ENCODE measurements around the gene CLDN6. TPM values are rescaled to one million over a fixed set of nuclear protein-coding genes. Genes with fewer than 3 reads are reported as not detected.

The CLDN6 gene
- total RNA-seq, 1 donor = under 0.01 TPM

DNA sequence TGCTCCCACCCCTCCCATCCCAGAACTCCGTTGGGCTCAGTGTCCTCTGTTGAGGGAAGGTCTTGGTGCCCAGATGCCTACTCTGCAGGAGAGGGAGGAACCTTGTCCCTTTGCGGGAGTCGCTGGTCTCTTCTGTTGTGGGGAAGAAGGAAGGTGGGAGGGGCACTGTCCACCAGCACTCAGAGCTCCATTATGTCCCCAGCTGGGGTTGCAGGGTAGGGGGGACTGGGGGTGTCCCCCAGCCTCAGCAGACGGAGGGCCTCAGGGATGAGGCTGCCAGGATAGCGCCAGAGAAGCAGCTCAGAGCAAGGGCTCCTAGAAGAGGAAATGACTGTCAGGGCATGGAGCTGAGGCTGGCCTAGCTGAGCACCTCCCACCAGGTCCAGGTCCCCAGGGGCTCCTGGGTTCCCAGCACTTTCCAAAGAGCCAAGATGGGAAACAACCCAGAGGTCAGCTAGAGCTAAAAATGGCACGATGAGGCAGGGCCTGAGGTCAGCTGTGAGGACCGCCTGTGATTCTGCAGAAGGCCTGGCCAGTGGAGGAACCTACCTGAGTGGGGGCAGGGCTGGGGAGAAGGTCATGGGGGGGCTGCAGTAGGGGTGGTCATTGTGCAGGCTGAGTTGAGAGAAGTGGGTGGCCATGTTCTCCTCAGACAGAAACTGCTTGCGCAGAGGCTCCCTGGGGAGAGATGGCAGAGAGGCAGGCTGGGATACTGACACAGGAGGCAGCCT lies 4.9 kb upstream of the CLDN6 start:
- peaks cover 24% of the 10 kb centered on the region for H3K36me3 ChIP-seq (ENCODE audit: insufficient read depth, low read length)
- peak overlapping the region; percentile 94 for H3K4me3 ChIP-seq (ENCODE audit: insufficient read depth, low read length)
- H3K9me3 ChIP-seq (ENCODE audit: low read depth, low read length) = no peaks in the 10 kb centered on the region
- TF ChIP-seq CTCF (IDR thresholded peaks at IDR 0.05; ENCODE audit: extremely low read depth, low read depth, low read length) = no peak
- no peaks in the 10 kb centered on the region for H3K79me2 ChIP-seq (ENCODE audit: insufficient read depth, low read length)
- H4K20me1 ChIP-seq (ENCODE audit: insufficient read depth, low read length) = peaks cover 33% of the 10 kb centered on the region
- peak overlapping the region; percentile 96 for H3K4me2 ChIP-seq (ENCODE audit: insufficient read depth, low read length)
- H3K27ac ChIP-seq (ENCODE audit: low read depth, low read length) = peak overlapping the region; percentile 98
- DNase-seq (ENCODE audit: insufficient read length, low spot score, missing footprints) = peak; percentile 92
- H2AFZ ChIP-seq (ENCODE audit: low read length) = no peak overlapping the region
- H3K4me1 ChIP-seq (ENCODE audit: insufficient read depth, low read length) = peaks cover 20% of the 10 kb centered on the region
- peaks cover 5% of the 10 kb centered on the region for H3K27me3 ChIP-seq (ENCODE audit: insufficient read depth, low read length)

- no peak for TF ChIP-seq CTCF (IDR thresholded peaks at IDR 0.05; ENCODE audit: extremely low read depth, low read depth, low read length)
- H4K20me1 ChIP-seq (ENCODE audit: insufficient read depth, low read length) = peaks cover 32% of the 10 kb centered on the region
- H3K27ac ChIP-seq (ENCODE audit: low read depth, low read length) = peak overlapping the region; percentile 98
- peak overlapping the region; percentile 94 for H3K4me3 ChIP-seq (ENCODE audit: insufficient read depth, low read length)
- H3K9me3 ChIP-seq (ENCODE audit: low read depth, low read length) = no peaks in the 10 kb centered on the region
- peaks cover 5% of the 10 kb centered on the region for H3K27me3 ChIP-seq (ENCODE audit: insufficient read depth, low read length)
- H3K79me2 ChIP-seq (ENCODE audit: insufficient read depth, low read length) = no peaks in the 10 kb centered on the region
- peak; percentile 98 for DNase-seq (ENCODE audit: insufficient read length, low spot score, missing footprints)
- peaks cover 20% of the 10 kb centered on the region for H3K4me1 ChIP-seq (ENCODE audit: insufficient read depth, low read length)
- H3K4me2 ChIP-seq (ENCODE audit: insufficient read depth, low read length) = peak overlapping the region; percentile 96
- peaks cover 24% of the 10 kb centered on the region for H3K36me3 ChIP-seq (ENCODE audit: insufficient read depth, low read length)
- H2AFZ ChIP-seq (ENCODE audit: low read length) = no peak overlapping the region
Observed at GRCh38 chr16:3022208-3022683, 4.3 kb upstream of the CLDN6 start.

DNA sequence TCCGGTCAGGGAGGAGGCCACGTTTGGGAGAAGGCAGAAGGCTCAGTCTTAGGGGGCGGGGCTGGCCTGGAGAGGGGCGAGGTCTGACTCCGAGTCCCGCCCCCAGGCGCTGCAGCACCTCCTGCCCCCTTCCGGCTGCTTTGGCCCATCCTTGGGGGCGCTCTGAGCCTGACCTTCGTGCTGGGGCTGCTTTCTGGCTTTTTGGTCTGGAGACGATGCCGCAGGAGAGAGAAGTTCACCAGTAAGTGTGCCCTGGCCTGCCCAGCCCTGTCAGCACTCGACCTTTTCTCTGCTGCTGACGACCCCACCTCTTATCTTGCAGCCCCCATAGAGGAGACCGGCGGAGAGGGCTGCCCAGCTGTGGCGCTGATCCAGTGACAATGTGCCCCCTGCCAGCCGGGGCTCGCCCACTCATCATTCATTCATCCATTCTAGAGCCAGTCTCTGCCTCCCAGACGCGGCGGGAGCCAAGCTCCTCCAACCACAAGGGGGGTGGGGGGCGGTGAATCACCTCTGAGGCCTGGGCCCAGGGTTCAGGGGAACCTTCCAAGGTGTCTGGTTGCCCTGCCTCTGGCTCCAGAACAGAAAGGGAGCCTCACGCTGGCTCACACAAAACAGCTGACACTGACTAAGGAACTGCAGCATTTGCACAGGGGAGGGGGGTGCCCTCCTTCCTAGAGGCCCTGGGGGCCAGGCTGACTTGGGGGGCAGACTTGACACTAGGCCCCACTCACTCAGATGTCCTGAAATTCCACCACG lies 3.6 kb upstream of the CLDN6 start:
- DNase-seq (ENCODE audit: insufficient read length, low spot score, missing footprints) = peak; percentile 98
- H4K20me1 ChIP-seq (ENCODE audit: insufficient read depth, low read length) = peaks cover 32% of the 10 kb centered on the region
- H3K79me2 ChIP-seq (ENCODE audit: insufficient read depth, low read length) = no peaks in the 10 kb centered on the region
- peaks cover 20% of the 10 kb centered on the region for H3K4me1 ChIP-seq (ENCODE audit: insufficient read depth, low read length)
- peak; percentile 28 for TF ChIP-seq CTCF (IDR thresholded peaks at IDR 0.05; ENCODE audit: extremely low read depth, low read depth, low read length)
- peak overlapping the region; percentile 96 for H3K4me2 ChIP-seq (ENCODE audit: insufficient read depth, low read length)
- H3K4me3 ChIP-seq (ENCODE audit: insufficient read depth, low read length) = peak overlapping the region; percentile 94
- H3K9me3 ChIP-seq (ENCODE audit: low read depth, low read length) = no peaks in the 10 kb centered on the region
- peak overlapping the region; percentile 98 for H3K27ac ChIP-seq (ENCODE audit: low read depth, low read length)
- peaks cover 23% of the 10 kb centered on the region for H3K36me3 ChIP-seq (ENCODE audit: insufficient read depth, low read length)
- H2AFZ ChIP-seq (ENCODE audit: low read length) = no peak overlapping the region
- H3K27me3 ChIP-seq (ENCODE audit: insufficient read depth, low read length) = peaks cover 5% of the 10 kb centered on the region
